ENCODE results near the gene SNAI1. TPM values are rescaled to one million over a fixed set of nuclear protein-coding genes. Genes with fewer than 3 reads are reported as not detected.

SNAI1 gene
- total RNA-seq, 1 experiment from 2014 or later, result 0.90 TPM

GRCh38 chr20:50020288-50020687 is 37.5 kb downstream of the SNAI1 start:
- CTCF ChIA-PET, result interaction anchor here (1.2 kb wide), 1 partner anchor 19 kb away, joined by 3 read pairs; no protein-coding TSS in a partner anchor
- no peak for DNase-seq
- no TSS peak for BruUV-seq (replicated peaks)
- Mint-ChIP-seq H3K27ac (ENCODE audit: unreplicated experiment) (peak overlapping the region; percentile 52), H3K36me3 (ENCODE audit: insufficient read depth, unreplicated experiment) (peaks cover 9% of the 10 kb centered on the region), H3K4me3 (ENCODE audit: low read depth, unreplicated experiment) (no peak overlapping the region), H3K9me3 (ENCODE audit: low read depth, unreplicated experiment) (no peaks in the 10 kb centered on the region), H3K4me1 (ENCODE audit: low read depth, unreplicated experiment) (peaks cover 34% of the 10 kb centered on the region), H3K27me3 (ENCODE audit: unreplicated experiment) (no peaks in the 10 kb centered on the region)
- TF ChIP-seq CTCF (IDR thresholded peaks at IDR 0.05; ENCODE audit: unreplicated experiment), result no peak
- intact Hi-C loops (cut with micrococcal nuclease; ENCODE audit: unreplicated experiment), result no loop called here

GRCh38 chr20:50022676-50023075 is 39.9 kb downstream of the SNAI1 start:
- Mint-ChIP-seq H3K9me3 (ENCODE audit: low read depth, unreplicated experiment) (no peaks in the 10 kb centered on the region), H3K27me3 (ENCODE audit: unreplicated experiment) (no peaks in the 10 kb centered on the region), H3K36me3 (ENCODE audit: insufficient read depth, unreplicated experiment) (peaks cover 9% of the 10 kb centered on the region), H3K4me3 (ENCODE audit: low read depth, unreplicated experiment) (no peak overlapping the region), H3K4me1 (ENCODE audit: low read depth, unreplicated experiment) (peaks cover 34% of the 10 kb centered on the region), H3K27ac (ENCODE audit: unreplicated experiment) (peak overlapping the region; percentile 63)
- intact Hi-C loops (cut with micrococcal nuclease; ENCODE audit: unreplicated experiment), result no loop called here
- CTCF ChIA-PET, result interaction anchor here (0.5 to 1.1 kb wide), 5 partner anchors 10 to 765 kb away, joined by 3 to 7 read pairs (median 3); no protein-coding TSS in a partner anchor
- DNase-seq, result no peak
- no TSS peak for BruUV-seq (replicated peaks)
- TF ChIP-seq CTCF (IDR thresholded peaks at IDR 0.05; ENCODE audit: unreplicated experiment), result no peak

- CTCF ChIA-PET, result interaction anchor here (0.5 to 1.1 kb wide), 6 partner anchors 11 to 765 kb away, joined by 3 to 7 read pairs (median 3); no protein-coding TSS in a partner anchor
- Mint-ChIP-seq H3K4me1 (ENCODE audit: low read depth, unreplicated experiment) (peaks cover 40% of the 10 kb centered on the region), H3K27me3 (ENCODE audit: unreplicated experiment) (no peaks in the 10 kb centered on the region), H3K36me3 (ENCODE audit: insufficient read depth, unreplicated experiment) (peaks cover 9% of the 10 kb centered on the region), H3K9me3 (ENCODE audit: low read depth, unreplicated experiment) (no peaks in the 10 kb centered on the region), H3K27ac (ENCODE audit: unreplicated experiment) (peak overlapping the region; percentile 63), H3K4me3 (ENCODE audit: low read depth, unreplicated experiment) (peak overlapping the region; percentile 12)
- intact Hi-C loops (cut with micrococcal nuclease; ENCODE audit: unreplicated experiment), result no loop called here
- no peak for TF ChIP-seq CTCF (IDR thresholded peaks at IDR 0.05; ENCODE audit: unreplicated experiment)
- DNase-seq, result peak; percentile 80
- no TSS peak for BruUV-seq (replicated peaks)
Observed at GRCh38 chr20:50023116-50023805, 40.5 kb downstream of the SNAI1 start.

- H3K27ac Mint-ChIP-seq (ENCODE audit: unreplicated experiment), result peak overlapping the region; percentile 1
- H3K36me3 Mint-ChIP-seq (ENCODE audit: insufficient read depth, unreplicated experiment), result peaks cover 19% of the 10 kb centered on the region
- H3K4me1 Mint-ChIP-seq (ENCODE audit: low read depth, unreplicated experiment), result peaks cover 58% of the 10 kb centered on the region
- no TSS peak for BruUV-seq (replicated peaks)
- no peaks in the 10 kb centered on the region for H3K9me3 Mint-ChIP-seq (ENCODE audit: low read depth, unreplicated experiment)
- DNase-seq, result no peak
- TF ChIP-seq CTCF (IDR thresholded peaks at IDR 0.05; ENCODE audit: unreplicated experiment), result no peak
- no peaks in the 10 kb centered on the region for H3K27me3 Mint-ChIP-seq (ENCODE audit: unreplicated experiment)
- CTCF ChIA-PET, result interaction anchor here (0.6 to 0.7 kb wide), 2 partner anchors 19 to 434 kb away, joined by 3 read pairs; no protein-coding TSS in a partner anchor
- intact Hi-C loops (cut with micrococcal nuclease; ENCODE audit: unreplicated experiment), result no loop called here
- H3K4me3 Mint-ChIP-seq (ENCODE audit: low read depth, unreplicated experiment), result no peak overlapping the region
Observed at GRCh38 chr20:50026746-50027575, 44.2 kb downstream of the SNAI1 start.

Measured in Calu3 (cell line).